Effector memory CD4-positive, alpha-beta T cell (primary cell): ENCODE data around the gene GREB1L.
"Not testable (repeated sequence)": the region's sequence is repeated elsewhere in the genome, so short reads cannot be mapped to it uniquely, and the experiment has no call there.

Source experiments
- DNase-seq, 3 donors: peaks; one replicate each; pipeline ENCODE4 v3.0.0-alpha.2; 2020
- H3K27ac ChIP-seq: 2 replicates; pipeline ENCODE4 v1.7.0; 2013; ENCODE audit warnings: mild to moderate bottlenecking, low read length, moderate library complexity; ENCODE audit not compliant: insufficient read depth, poor library complexity, severe bottlenecking
- H3K27me3 ChIP-seq: replicated peaks from 2 replicates; pipeline ENCODE4 v1.7.0; 2013; ENCODE audit warnings: mild to moderate bottlenecking, low read length; ENCODE audit not compliant: insufficient read depth, control insufficient read depth, poor library complexity, severe bottlenecking
- H3K36me3 ChIP-seq: 2 replicates; pipeline ENCODE4 v1.7.0; 2013; ENCODE audit warnings: mild to moderate bottlenecking, low read length, moderate library complexity; ENCODE audit not compliant: control insufficient read depth, insufficient read depth
- H3K4me1 ChIP-seq: 2 replicates; pipeline ENCODE4 v1.7.0; 2013; ENCODE audit warnings: low read length, mild to moderate bottlenecking; ENCODE audit not compliant: control insufficient read depth, insufficient read depth, poor library complexity, severe bottlenecking
- H3K4me3 ChIP-seq: 2 replicates; pipeline ENCODE4 v1.7.0; 2013; ENCODE audit warnings: low read length, low read depth, mild to moderate bottlenecking; ENCODE audit not compliant: insufficient read depth, poor library complexity, severe bottlenecking
- H3K9me3 ChIP-seq: 2 replicates; pipeline ENCODE4 v1.7.0; 2013; ENCODE audit warnings: mild to moderate bottlenecking, low read length, moderate library complexity; ENCODE audit not compliant: control insufficient read depth

GREB1L gene

DNA sequence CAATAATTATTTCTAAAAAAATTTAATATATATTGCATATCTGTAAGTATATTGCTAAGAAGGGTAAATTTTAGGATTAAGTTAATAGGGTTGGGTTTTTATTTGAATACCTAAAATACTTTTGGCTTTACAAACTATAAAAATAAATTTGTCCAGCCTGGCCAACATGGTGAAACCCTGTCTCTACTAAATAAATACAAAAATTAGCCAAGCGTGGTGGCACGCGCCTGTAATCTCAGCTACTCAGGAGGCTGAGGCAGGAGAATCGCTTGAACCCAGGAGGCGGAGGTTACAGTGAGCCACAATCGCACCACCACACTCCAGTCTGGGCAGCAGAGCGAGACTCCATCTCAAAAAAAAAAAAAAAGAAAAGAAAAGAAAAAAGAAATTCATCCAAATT, 127.6 kb downstream of the GREB1L start:
- H3K9me3 ChIP-seq, H3K27ac ChIP-seq, H3K36me3 ChIP-seq, H3K27me3 ChIP-seq, H3K4me1 ChIP-seq, DNase-seq, H3K4me3 ChIP-seq: not testable (repeated sequence)

GRCh38 chr18:21383031-21383430, 141.0 kb downstream of the GREB1L start:
- Histone ChIP-seq H3K27ac (no peak overlapping the region), H3K9me3 (no peaks in the 10 kb centered on the region), H3K4me3 (no peak overlapping the region), H3K27me3 (no peaks in the 10 kb centered on the region), H3K36me3 (no peaks in the 10 kb centered on the region), H3K4me1 (no peaks in the 10 kb centered on the region)
- no peak for DNase-seq

DNA sequence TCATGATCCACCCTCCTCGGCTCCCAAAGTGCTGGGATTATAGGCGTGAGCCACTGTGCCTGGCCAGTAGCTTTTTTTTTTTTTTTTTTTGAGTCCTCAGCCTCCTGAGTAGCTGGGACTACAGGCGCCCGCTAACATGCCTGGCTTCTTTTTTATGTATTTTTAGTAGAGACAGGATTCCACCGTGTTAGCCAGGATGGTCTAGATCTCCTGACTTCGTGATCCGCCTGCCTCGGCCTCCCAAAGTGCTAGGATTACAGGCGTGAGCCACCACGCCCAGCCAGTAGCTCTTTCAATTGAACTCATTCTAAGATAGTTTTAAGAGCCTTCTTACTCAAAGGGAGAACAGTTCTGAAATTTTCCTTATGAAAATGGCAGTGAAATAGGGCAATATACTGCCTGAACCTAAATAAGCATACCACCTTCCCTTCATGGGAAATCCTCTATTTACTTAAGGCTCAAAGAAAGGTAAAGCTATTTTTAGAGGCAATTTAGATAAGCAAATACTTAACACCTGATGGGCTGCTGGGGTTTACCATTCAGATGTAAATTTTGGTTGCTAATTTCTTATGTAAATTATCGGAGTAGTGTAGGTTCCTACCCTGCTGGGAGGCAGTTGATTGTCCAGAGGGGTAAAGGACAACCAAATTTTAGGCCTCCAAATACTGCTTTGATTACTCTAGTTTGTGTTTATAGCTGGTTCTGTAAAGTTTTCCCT, 144.7 kb downstream of the GREB1L start:
- DNase-seq: no peak
- Histone ChIP-seq H3K27ac (no peak overlapping the region), H3K27me3 (no peaks in the 10 kb centered on the region), H3K9me3 (no peaks in the 10 kb centered on the region), H3K4me3 (no peak overlapping the region), H3K36me3 (no peaks in the 10 kb centered on the region), H3K4me1 (no peaks in the 10 kb centered on the region)

- no peaks in the 10 kb centered on the region for H3K27me3 ChIP-seq
- H3K36me3 ChIP-seq: no peaks in the 10 kb centered on the region
- no peak for DNase-seq
- H3K9me3 ChIP-seq: no peaks in the 10 kb centered on the region
- no peak overlapping the region for H3K27ac ChIP-seq
- no peak overlapping the region for H3K4me3 ChIP-seq
- no peaks in the 10 kb centered on the region for H3K4me1 ChIP-seq
Observed at GRCh38 chr18:21387886-21388285, 145.9 kb downstream of the GREB1L start.

DNA sequence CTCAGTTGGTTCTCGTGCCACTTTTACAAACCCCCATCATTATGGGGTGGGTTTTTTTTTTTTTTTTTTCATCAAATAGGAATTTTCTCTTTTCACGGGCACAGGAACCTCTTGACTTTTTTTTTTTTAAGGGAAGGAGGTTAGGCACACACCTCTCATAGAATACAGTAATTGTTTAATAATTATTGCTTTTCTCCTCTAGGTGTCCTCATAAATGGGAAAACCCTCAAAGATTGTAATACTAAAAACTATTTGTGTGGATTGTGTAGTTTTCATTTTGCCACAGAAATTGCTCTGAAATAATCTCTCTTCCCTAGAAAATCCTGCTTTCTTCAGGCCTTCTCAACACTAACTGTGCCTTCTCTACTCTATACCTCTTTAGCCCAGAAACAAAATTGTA, 147.3 kb downstream of the GREB1L start:
- Histone ChIP-seq H3K27me3 (no peaks in the 10 kb centered on the region), H3K4me3 (no peak overlapping the region), H3K36me3 (no peaks in the 10 kb centered on the region), H3K4me1 (no peaks in the 10 kb centered on the region), H3K9me3 (no peaks in the 10 kb centered on the region), H3K27ac (no peak overlapping the region)
- DNase-seq: no peak

DNA sequence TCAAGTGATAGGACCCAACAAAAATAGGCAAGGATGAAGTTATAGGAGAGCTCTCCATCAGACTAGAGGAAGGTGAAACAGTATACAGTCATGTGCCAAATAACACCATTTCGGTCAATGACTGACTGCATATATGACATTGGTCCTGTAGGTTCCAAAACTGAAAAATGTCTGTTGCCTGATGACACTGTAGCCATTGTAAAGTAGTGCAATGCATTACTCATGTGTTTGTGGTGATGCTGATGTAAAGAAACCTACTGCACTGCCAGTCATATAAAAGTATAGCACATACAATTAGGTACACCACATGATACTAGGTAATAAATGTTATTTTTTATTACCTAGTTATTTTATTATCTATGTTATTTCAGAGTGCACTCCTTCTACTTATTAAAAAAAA, 147.9 kb downstream of the GREB1L start:
- no peak for DNase-seq
- no peaks in the 10 kb centered on the region for H3K27me3 ChIP-seq
- no peaks in the 10 kb centered on the region for H3K4me1 ChIP-seq
- H3K36me3 ChIP-seq: no peaks in the 10 kb centered on the region
- no peak overlapping the region for H3K27ac ChIP-seq
- no peak overlapping the region for H3K4me3 ChIP-seq
- no peaks in the 10 kb centered on the region for H3K9me3 ChIP-seq

GRCh38 chr18:21391074-21391673, 149.1 kb downstream of the GREB1L start:
- H3K27me3 ChIP-seq: no peaks in the 10 kb centered on the region
- no peak overlapping the region for H3K4me3 ChIP-seq
- no peaks in the 10 kb centered on the region for H3K9me3 ChIP-seq
- no peaks in the 10 kb centered on the region for H3K36me3 ChIP-seq
- no peaks in the 10 kb centered on the region for H3K4me1 ChIP-seq
- H3K27ac ChIP-seq: no peak overlapping the region
- no peak for DNase-seq

DNA sequence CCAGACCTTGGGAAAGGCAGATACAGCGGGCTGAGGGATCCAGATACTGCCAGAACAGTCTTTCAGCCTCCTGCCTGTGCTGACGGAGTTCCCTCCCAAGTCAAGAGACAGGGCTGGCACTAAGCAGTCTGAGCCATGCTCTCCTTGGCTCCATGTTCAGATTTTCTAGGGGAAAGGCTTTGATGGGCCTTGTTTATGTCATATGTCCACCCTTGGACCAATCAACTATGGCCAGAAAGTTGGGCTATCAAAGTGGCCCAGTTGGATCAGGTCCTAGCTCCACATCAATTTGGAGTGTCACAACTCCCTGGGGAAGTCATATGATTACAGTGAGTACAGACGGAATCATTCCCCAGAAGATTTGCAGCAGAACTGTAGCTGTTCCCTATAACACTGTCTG, 152.0 kb downstream of the GREB1L start:
- Histone ChIP-seq H3K9me3 (no peaks in the 10 kb centered on the region), H3K27me3 (no peaks in the 10 kb centered on the region), H3K36me3 (no peaks in the 10 kb centered on the region), H3K4me3 (no peak overlapping the region), H3K4me1 (no peaks in the 10 kb centered on the region), H3K27ac (no peak overlapping the region)
- DNase-seq: no peak

DNA sequence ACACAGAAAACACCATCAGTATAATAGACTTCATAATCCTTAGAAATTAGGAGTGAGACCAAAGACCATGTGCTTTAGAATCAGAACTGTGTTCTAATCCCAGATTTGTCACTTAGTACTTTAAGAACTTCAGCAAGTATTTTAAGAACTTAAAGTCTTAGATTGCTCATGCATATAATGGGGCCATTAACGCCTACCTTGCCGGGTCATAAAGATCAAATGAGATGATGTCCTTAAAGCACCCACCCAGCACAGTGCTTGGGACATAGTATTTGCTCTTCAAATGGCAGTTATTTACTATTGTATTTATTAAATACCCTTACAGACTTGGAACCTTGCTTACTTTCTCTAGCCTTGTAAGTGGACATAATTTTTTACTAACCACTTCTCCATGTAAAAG, 156.1 kb downstream of the GREB1L start:
- no peak for DNase-seq

GRCh38 chr18:21402272-21402671, 160.2 kb downstream of the GREB1L start:
- DNase-seq: no peak
- Histone ChIP-seq H3K4me1 (no peaks in the 10 kb centered on the region), H3K36me3 (no peaks in the 10 kb centered on the region), H3K27me3 (no peaks in the 10 kb centered on the region), H3K4me3 (no peak overlapping the region), H3K27ac (no peak overlapping the region), H3K9me3 (no peaks in the 10 kb centered on the region)

More for the DNA sequence above, 156.1 kb downstream of the GREB1L start:
- Histone ChIP-seq H3K27me3 (no peaks in the 10 kb centered on the region), H3K9me3 (no peaks in the 10 kb centered on the region), H3K4me3 (no peak overlapping the region), H3K4me1 (no peaks in the 10 kb centered on the region), H3K36me3 (no peaks in the 10 kb centered on the region), H3K27ac (no peak overlapping the region)
